GM18505 (cell line): ENCODE results near the gene HK1.
"Not testable (repeated sequence)": the region's sequence is repeated elsewhere in the genome, so short reads cannot be mapped to it uniquely, and the experiment has no call there.

Source experiments
- ATAC-seq: cut with Tn5 transposase; IDR thresholded peaks from one replicate; pipeline ENCODE4 v1.9.1; 2021; ENCODE audit not compliant: unreplicated experiment
- POLR2A ChIP-seq: IDR thresholded peaks from 4 replicates; pipeline ENCODE4 v1.6.1; 2011; ENCODE audit warnings: borderline replicate concordance; ENCODE audit not compliant: insufficient read depth, insufficient read length; ENCODE audit errors: extremely low read depth

Gene HK1

DNA sequence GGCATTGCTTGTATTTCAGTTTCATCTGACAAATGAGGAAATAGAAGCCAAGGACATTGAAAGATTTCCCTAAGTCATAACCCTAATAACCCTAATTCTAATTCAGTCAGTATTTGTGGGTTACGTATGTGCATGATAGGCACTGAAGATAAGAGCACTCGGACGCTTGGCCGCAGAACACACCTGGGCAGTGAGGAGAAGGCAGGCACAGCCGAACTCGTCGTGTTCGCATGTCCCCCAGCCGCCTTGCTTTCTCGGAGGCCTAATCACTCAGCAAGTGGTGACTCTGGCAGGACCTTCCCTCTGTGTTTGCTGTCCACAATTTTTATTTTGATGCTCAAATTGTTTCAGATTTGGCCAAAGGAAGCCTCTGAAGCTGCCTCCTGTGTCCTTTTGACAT lies 34.5 kb upstream of the HK1 start:
- TF ChIP-seq POLR2A = no peak
- ATAC-seq = no peak

GRCh38 chr10:69246036-69246435 lies 32.3 kb upstream of the HK1 start:
- ATAC-seq = no peak
- no peak for TF ChIP-seq POLR2A

DNA sequence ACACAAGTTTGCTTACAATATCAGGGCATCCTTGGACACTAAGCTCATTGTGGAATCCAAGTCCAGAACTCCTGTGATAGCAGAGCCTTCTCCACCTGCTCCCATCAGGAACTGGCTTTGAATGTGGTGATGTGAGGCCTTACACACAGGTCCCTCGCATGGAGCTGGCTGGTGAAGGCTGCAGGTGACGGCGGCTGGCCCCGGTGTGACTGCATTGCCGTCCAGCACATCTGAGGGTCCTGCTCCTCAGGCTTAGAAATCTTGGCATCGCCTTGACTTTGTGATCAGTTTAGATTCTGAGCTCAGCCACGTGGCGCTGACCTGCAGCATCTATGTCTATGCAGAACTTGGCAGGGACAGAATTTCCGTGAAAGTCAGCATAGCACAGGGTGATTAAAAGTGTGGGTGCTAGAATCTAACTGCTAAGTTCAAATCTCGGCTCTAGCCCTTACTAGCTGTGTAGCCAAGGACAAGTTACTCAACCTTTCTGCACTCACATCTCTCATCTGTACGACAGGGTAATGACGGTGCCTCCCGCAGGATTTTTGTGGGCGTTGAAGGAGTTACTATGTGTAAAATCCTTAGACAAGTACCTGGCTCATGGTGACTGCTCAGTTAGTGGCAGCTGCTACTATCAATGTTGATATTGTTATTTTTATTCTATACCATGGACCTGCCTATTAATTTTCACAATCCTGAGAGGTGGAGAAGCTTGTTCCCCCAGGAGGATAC lies 31.5 kb upstream of the HK1 start:
- TF ChIP-seq POLR2A = no peak
- no peak for ATAC-seq

DNA sequence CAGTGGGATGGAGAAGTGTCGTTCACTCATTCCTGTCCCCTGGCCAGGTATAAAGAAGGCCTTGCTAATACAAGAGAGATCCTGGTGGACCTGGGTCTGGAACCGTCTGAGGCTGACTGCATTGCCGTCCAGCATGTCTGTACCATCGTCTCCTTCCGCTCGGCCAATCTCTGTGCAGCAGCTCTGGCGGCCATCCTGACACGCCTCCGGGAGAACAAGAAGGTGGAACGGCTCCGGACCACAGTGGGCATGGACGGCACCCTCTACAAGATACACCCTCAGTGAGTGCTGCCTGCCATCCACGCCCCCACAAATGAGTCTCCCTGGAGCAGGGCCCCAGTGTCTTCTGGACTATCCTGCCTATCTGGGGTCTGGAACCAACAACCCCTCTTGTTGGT lies 31.0 kb upstream of the HK1 start:
- ATAC-seq = no peak
- no peak for TF ChIP-seq POLR2A

- TF ChIP-seq POLR2A = no peak
- no peak for ATAC-seq
These were observed 30.1 kb upstream of the HK1 start for GRCh38 chr10:69248117-69248730.

DNA sequence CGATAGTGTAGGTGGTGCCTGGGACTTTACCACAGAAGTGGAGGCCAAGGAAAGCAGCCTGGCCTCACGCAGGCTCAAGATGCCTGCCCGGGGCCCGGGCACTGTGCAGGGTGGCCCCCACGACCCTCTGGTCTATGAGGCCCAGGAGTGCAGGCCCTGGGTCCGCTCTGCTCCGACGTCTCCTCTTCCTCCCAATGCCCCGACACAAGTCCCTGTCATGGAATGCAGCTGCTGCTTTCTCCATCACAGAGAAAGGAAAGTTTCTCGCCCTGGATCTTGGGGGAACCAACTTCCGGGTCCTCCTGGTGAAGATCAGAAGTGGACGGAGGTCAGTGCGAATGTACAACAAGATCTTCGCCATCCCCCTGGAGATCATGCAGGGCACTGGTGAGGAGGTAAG lies 28.3 kb upstream of the HK1 start:
- TF ChIP-seq POLR2A = no peak
- no peak for ATAC-seq

- not testable (repeated sequence) for ATAC-seq
These were observed 26.9 kb upstream of the HK1 start for GRCh38 chr10:69251417-69251816.

DNA sequence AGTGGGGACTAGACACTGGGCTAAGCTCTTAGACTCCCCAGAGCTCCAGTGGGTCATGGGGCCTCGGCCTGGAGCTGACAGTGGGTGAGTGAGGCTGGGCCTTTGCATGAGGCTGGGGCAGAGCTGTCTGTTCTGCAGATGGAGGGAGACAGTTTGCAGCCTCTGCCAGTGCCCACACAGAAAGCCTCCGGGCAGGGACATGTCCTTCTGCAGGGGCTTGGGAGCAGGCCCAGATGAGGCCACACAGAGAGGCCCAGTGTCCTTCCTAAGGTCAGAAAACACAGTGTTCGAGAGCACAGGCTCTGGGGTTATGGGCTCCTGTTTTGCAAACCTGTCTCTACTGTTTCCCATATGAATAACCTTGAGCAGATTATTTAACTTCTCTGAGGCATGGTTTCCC lies 25.1 kb upstream of the HK1 start:
- TF ChIP-seq POLR2A = no peak

GRCh38 chr10:69254877-69255276 lies 23.4 kb upstream of the HK1 start:
- no peak for TF ChIP-seq POLR2A
- ATAC-seq = no peak

More for the DNA sequence above, 25.1 kb upstream of the HK1 start:
- no peak for ATAC-seq

DNA sequence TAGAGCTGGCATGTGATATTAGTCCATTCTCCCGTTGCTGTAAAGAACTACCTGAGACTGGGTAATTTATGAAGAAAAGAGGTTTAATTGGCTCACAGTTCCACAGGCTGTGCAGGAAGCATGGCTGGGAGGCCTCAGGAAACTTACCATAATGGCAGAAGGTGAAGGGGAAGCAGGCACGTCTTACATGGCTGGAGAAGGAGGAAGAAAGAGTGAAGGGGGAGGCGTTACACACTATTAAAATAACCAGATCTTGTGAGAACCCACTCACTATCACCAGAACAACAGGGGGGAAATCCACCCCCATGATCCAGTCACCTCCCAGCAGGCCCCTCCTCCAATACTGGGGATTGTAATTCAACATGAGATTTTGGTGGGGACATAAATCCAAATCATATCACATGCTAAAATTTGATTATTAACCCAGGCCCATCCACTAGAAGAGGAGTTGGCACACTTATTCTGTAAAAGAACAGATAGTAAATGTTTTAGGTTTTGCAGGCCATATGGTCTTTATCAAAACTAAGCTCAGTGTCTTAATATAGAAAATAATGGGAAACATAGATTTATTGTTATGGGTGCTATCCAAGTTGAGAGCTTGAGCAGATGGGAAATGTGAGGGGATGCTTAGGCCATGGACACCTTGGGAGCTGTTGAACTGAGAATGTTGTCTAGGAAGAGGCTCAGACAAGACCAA lies 18.6 kb upstream of the HK1 start:
- no peak for ATAC-seq
- TF ChIP-seq POLR2A = no peak

- no peak for ATAC-seq
- no peak for TF ChIP-seq POLR2A
These were observed 17.1 kb upstream of the HK1 start for GRCh38 chr10:69261184-69261583.

DNA sequence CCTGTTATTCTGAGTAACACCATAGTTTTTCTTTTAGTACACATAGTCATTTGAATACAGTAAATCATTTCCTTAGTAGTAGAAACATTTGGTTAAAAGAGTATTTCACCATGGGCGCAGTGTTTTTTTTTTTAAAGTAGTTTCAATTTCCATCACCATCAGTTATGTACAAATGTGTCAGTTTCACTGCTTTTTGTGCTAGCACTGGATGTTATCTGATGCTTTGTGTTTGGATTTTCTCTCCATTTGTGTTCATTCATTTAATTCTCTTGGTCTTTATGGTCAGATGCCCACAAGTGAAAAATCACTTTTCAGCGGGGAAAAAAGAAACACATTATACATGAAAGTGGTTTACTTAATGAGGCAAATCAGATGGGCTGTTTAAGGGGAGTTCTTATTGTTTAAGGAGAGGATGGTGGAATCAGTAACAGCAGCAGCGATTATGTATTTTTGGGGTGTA lies 16.0 kb upstream of the HK1 start:
- ATAC-seq = no peak
- TF ChIP-seq POLR2A = no peak

DNA sequence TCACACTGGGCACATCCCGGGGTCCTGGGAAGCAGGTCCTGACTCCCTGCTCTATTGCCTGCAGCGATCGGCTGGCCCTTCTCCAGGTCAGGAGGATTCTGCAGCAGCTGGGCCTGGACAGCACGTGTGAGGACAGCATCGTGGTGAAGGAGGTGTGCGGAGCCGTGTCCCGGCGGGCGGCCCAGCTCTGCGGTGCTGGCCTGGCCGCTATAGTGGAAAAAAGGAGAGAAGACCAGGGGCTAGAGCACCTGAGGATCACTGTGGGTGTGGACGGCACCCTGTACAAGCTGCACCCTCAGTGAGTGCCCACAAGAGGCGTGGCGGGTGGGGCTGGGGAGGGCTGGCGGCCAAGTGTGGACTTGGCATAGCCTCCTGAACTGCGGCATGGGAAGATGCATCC lies 12.8 kb upstream of the HK1 start:
- no peak for ATAC-seq
- TF ChIP-seq POLR2A = no peak
